ENCODE results near the gene TNMD. TPM values are rescaled to one million over a fixed set of nuclear protein-coding genes. Genes with fewer than 3 reads are reported as not detected.
"Not testable (repeated sequence)": the region's sequence is repeated elsewhere in the genome, so short reads cannot be mapped to it uniquely, and the experiment has no call there.

Gene TNMD
- total RNA-seq (2014; rRNA removed; shearing (Covaris generic)) = not detected in 2 replicates

DNA sequence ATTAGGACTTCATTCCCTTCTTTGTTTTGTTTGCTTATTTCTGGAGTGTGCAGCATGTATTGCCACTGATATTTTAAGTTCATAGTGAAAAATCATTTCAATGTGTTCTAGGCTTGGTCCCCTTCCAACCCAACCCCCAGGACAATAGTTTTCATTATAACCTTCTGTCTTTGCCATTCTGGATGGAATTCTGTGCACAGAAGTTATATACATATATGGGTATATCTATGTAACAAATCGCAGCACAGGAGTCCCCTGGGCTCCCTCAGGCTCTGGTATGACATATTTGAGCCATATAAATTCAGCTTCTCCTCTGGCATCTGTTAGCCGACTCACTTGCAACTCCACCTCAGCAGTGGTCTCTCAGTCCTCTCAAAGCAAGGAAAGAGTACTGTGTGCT, at the start of gene TNMD:
Gene TNMD, plus strand, starts transcription at position 326 of the 400 bp plus-strand sequence. CDS start 83 bp downstream, outside the sequence.
- Histone ChIP-seq H3K27ac (no peak within 1 kb of the TSS), H3K4me3 (no peak within 1 kb of the TSS), H3K4me1 (replicated peaks) (no peaks in the 10 kb centered on the region), H3K9me3 (replicated peaks) (no peaks in the 10 kb centered on the region), H3K36me3 (no peaks in the 10 kb centered on the region), H3K27me3 (replicated peaks) (no peaks in the 10 kb centered on the region)
- no peak for DNase-seq (ENCODE audit: low read depth in 1 of 2, low spot score in 2 of 2)

DNA sequence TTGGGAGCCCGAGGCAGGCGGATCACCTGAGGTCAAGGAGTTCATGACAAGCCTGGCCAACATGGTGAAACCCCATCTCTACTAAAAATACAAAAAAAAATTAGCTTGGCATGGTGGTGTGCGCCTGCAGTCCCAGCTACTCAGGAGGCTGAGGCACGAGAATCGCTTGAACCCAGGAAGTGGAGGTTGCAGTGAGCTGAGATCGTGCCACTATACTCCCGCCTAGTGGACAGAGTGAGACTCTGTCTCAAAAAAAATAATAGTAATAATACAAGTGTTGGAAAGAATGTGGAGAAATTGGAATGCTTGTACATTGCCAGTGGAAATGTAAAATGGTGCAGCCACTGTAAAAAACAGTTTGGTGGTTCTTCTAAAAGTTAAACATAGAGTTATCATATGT, 19.2 kb upstream of the TNMD start:
- H3K4me3 ChIP-seq; H3K27ac ChIP-seq; DNase-seq (ENCODE audit: low read depth in 1 of 2, low spot score in 2 of 2); H3K27me3 ChIP-seq (replicated peaks); H3K4me1 ChIP-seq (replicated peaks); H3K36me3 ChIP-seq; H3K9me3 ChIP-seq (replicated peaks): not testable (repeated sequence)

DNA sequence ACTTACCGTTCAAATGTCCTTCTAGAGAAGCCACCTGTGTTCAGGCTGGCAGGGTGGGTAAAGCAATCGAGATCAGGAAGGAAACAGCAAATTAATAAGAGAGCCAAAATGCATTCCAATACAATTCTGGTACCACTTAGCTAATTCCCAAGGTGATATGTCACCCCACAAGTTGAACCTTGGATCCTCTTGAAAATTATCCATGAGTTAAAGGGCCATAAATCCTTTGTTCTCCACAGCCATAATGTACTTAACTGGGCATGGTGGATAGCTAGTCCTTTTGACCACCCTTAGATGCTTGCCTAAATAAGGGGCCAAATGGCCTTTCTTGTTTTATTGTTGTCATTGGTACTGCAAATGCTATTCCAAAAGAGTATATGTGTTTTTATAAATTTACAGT, 2.0 kb downstream of the TNMD start:
- Histone ChIP-seq H3K27me3 (replicated peaks) (no peaks in the 10 kb centered on the region), H3K36me3 (no peaks in the 10 kb centered on the region), H3K9me3 (replicated peaks) (no peaks in the 10 kb centered on the region), H3K27ac (no peak overlapping the region), H3K4me1 (replicated peaks) (no peaks in the 10 kb centered on the region), H3K4me3 (no peak overlapping the region)
- no peak for DNase-seq (ENCODE audit: low read depth in 1 of 2, low spot score in 2 of 2)

DNA sequence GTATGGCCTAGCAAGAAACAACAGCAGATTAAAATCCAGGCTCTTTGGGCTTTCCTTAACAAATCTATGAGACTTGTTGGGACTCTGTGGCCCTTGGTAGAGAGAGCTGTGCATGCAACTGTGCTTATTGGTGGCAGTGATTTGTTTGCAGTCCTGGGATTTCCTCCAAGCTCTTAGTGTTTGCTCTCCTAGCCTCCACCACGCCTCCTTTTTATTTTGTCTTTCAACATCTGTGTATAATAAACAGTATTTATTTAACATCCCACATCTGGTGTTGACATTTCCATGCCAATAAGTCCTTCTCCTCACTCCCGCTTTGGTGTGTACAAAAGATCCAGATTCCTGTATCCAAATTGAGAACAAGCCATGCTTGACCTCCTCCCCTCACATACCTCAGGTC, 3.1 kb downstream of the TNMD start:
- no peak overlapping the region for H3K27ac ChIP-seq
- no peak overlapping the region for H3K4me3 ChIP-seq
- H3K36me3 ChIP-seq = no peaks in the 10 kb centered on the region
- H3K4me1 ChIP-seq (replicated peaks) = no peaks in the 10 kb centered on the region
- no peaks in the 10 kb centered on the region for H3K27me3 ChIP-seq (replicated peaks)
- no peaks in the 10 kb centered on the region for H3K9me3 ChIP-seq (replicated peaks)
- DNase-seq (ENCODE audit: low read depth in 1 of 2, low spot score in 2 of 2) = no peak

DNA sequence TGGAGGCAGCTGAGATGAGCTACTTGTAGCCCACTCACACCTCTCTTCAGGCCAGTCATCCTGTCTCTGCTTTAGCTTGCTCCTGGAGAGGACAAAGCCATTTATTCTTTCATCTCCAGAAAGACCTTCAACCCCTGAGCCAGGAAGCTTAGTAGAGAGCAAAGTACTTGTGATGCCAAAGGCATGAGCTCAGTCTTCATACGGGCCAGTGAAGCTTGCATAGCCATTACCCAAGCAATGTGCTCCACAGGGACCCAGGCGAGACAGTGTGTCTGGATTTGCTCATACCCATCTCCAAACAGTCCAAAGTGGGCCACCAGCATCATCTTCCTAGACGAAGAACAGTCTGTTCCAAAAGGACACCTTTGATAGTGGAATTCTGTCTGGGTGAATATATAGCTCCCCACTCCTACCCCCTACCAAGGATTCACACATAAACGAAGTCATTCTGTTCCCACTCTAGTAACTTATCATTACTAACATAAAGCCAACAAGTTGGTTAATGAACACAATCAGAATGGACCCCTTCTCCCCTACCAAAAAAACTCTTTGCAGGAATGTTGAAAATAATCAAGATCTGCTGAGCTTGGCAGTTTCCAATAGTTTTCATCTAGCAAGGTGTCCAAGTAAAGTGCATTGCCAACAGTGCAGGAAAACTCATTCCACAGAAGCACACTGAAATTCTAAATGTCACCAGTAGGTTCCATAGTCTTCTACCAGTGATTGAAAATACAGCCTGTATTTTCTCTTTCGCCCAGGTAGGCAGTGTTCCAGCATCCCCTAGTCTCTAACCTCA, 6.7 kb downstream of the TNMD start:
- no peaks in the 10 kb centered on the region for H3K27me3 ChIP-seq (replicated peaks)
- H3K4me3 ChIP-seq = no peak overlapping the region
- no peak for DNase-seq (ENCODE audit: low read depth in 1 of 2, low spot score in 2 of 2)
- H3K36me3 ChIP-seq = no peaks in the 10 kb centered on the region
- no peaks in the 10 kb centered on the region for H3K4me1 ChIP-seq (replicated peaks)
- H3K9me3 ChIP-seq (replicated peaks) = no peaks in the 10 kb centered on the region
- H3K27ac ChIP-seq = no peak overlapping the region

DNA sequence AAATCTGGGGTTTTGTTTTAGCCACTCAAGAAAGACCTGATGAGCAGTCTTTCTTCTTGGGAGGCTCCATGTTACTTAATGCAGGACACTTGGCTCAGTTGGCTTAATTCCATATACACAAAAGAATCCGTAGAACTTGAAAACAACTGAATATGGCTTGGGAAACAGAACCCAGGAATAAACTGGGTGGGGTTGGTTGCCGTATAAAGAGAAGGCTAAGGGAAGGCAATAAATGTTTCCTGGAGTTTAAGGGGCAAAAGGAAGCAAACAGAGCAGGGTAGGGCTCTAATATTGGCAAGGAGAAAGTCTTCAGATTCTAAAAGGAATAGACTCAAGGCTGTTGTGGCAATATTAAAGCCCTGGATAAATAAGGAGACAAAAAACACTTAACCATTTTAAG, 8.4 kb downstream of the TNMD start:
- H3K27ac ChIP-seq = no peak overlapping the region
- no peaks in the 10 kb centered on the region for H3K9me3 ChIP-seq (replicated peaks)
- no peaks in the 10 kb centered on the region for H3K4me1 ChIP-seq (replicated peaks)
- H3K4me3 ChIP-seq = no peak overlapping the region
- DNase-seq (ENCODE audit: low read depth in 1 of 2, low spot score in 2 of 2) = no peak
- no peaks in the 10 kb centered on the region for H3K36me3 ChIP-seq
- no peaks in the 10 kb centered on the region for H3K27me3 ChIP-seq (replicated peaks)

DNA sequence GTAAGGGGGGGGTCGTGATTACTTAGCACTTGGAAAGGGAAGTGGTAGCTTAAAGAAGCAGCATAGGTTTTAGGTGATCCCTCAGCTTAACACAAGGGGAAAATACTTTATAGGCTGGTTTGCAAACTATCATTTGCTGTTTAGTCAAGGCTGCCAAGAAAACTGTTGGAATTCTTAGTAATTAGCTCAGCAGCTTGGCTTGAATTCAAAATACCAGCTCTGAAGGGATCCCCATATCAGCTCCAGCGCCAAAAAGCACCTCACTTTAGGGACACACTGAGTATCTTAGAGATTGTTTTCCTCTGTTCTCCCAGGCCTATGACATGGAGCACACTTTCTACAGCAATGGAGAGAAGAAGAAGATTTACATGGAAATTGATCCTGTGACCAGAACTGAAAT, 8.8 kb downstream of the TNMD start:
- Histone ChIP-seq H3K4me1 (replicated peaks) (no peaks in the 10 kb centered on the region), H3K27me3 (replicated peaks) (no peaks in the 10 kb centered on the region), H3K27ac (no peak overlapping the region), H3K4me3 (no peak overlapping the region), H3K36me3 (no peaks in the 10 kb centered on the region), H3K9me3 (replicated peaks) (no peaks in the 10 kb centered on the region)
- DNase-seq (ENCODE audit: low read depth in 1 of 2, low spot score in 2 of 2) = no peak

DNA sequence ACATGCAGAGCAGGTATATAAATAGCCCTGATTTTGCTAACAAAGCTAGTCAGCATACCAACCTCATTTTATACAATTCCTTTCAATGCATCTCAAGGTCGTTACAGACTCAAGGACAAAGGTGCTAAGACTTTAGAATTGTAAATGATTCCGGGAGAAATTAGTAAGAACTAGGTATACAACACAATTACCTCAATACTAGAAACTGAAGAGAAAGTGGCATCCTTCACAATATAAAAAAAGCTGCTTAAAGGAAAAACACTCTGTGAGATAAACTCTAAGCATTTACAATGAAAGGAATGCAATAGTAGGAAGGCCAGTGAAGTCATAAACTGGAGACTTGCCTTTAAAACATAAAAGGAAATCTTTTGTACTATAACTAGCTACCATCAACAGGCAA, 11.9 kb downstream of the TNMD start:
- DNase-seq (ENCODE audit: low read depth in 1 of 2, low spot score in 2 of 2) = no peak
- Histone ChIP-seq H3K4me3 (no peak overlapping the region), H3K9me3 (replicated peaks) (no peaks in the 10 kb centered on the region), H3K27ac (no peak overlapping the region), H3K4me1 (replicated peaks) (no peaks in the 10 kb centered on the region), H3K36me3 (no peaks in the 10 kb centered on the region), H3K27me3 (replicated peaks) (no peaks in the 10 kb centered on the region)

DNA sequence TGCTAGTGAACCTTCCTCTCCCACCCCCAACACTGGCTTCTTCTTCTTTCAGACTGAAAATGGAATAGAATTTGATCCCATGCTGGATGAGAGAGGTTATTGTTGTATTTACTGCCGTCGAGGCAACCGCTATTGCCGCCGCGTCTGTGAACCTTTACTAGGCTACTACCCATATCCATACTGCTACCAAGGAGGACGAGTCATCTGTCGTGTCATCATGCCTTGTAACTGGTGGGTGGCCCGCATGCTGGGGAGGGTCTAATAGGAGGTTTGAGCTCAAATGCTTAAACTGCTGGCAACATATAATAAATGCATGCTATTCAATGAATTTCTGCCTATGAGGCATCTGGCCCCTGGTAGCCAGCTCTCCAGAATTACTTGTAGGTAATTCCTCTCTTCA, 14.7 kb downstream of the TNMD start:
- Histone ChIP-seq H3K36me3 (no peaks in the 10 kb centered on the region), H3K4me3 (no peak overlapping the region), H3K9me3 (replicated peaks) (no peaks in the 10 kb centered on the region), H3K27ac (no peak overlapping the region), H3K4me1 (replicated peaks) (no peaks in the 10 kb centered on the region), H3K27me3 (replicated peaks) (no peaks in the 10 kb centered on the region)
- DNase-seq (ENCODE audit: low read depth in 1 of 2, low spot score in 2 of 2) = no peak

DNA sequence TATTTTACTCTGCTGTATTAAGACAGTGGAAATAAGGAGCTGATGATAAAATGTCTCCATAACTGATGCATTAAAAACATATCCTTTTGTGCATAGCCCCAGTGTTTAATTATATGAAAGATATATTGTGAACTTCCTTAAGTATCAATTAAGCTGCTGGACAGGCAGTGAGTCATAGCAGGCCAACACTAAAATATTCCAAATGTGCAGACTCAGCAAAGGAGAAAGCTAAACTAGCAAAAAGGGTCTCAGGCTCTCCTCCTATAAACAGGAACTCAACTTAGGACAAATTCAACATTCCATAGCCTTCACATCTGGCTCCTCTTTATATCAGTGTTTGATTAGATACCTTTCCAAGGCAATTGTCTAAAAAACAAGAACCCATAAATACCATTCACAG, 15.6 kb downstream of the TNMD start:
- H3K4me1 ChIP-seq (replicated peaks) = no peaks in the 10 kb centered on the region
- no peaks in the 10 kb centered on the region for H3K27me3 ChIP-seq (replicated peaks)
- no peaks in the 10 kb centered on the region for H3K36me3 ChIP-seq
- H3K4me3 ChIP-seq = no peak overlapping the region
- no peaks in the 10 kb centered on the region for H3K9me3 ChIP-seq (replicated peaks)
- no peak for DNase-seq (ENCODE audit: low read depth in 1 of 2, low spot score in 2 of 2)
- no peak overlapping the region for H3K27ac ChIP-seq

DNA sequence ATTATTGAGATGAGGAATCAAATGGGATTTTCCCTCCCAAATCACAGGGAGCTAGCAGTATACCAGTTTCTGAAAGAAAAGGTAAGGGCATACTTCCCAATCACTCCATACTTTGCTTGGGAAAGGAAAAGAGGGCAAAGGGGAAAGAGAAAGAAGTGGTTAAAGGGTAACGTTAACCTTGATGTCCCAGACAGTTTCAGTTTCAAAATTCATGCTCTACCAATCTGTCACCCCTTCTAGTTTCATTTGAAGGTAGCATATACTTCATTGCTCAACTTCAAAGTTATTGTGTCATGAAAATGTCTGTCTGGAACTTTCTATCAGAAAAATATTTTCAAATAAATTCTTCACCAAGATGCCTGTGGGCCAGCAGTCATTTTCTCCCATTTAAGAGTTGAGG, 16.0 kb downstream of the TNMD start:
- H3K4me1 ChIP-seq (replicated peaks) = no peaks in the 10 kb centered on the region
- no peaks in the 10 kb centered on the region for H3K36me3 ChIP-seq
- no peak for DNase-seq (ENCODE audit: low read depth in 1 of 2, low spot score in 2 of 2)
- no peaks in the 10 kb centered on the region for H3K27me3 ChIP-seq (replicated peaks)
- H3K27ac ChIP-seq = no peak overlapping the region
- no peaks in the 10 kb centered on the region for H3K9me3 ChIP-seq (replicated peaks)
- H3K4me3 ChIP-seq = no peak overlapping the region

DNA sequence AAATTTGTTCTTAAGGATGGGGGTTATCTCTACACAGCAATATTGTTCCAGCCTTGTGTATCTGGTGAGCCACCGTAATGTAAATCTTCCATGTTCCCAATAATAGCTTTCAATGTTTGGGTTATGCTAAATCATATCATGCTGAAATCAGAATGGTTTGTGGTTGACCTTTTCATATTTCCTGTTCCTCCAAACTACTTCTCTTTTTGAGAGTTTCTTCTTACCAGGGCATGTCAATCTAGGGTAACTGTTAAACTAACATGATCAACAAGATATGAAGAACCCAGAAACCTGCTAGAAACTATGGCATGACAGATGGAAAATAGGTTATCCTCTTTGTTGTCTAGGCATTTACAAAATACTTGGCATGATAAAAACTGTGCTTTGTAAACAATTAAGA, 22.0 kb downstream of the TNMD start:
- DNase-seq (ENCODE audit: low read depth in 1 of 2, low spot score in 2 of 2) = no peak
- no peaks in the 10 kb centered on the region for H3K9me3 ChIP-seq (replicated peaks)
- H3K36me3 ChIP-seq = no peaks in the 10 kb centered on the region
- no peak overlapping the region for H3K27ac ChIP-seq
- H3K4me3 ChIP-seq = no peak overlapping the region
- H3K4me1 ChIP-seq (replicated peaks) = no peaks in the 10 kb centered on the region
- H3K27me3 ChIP-seq (replicated peaks) = no peaks in the 10 kb centered on the region

DNA sequence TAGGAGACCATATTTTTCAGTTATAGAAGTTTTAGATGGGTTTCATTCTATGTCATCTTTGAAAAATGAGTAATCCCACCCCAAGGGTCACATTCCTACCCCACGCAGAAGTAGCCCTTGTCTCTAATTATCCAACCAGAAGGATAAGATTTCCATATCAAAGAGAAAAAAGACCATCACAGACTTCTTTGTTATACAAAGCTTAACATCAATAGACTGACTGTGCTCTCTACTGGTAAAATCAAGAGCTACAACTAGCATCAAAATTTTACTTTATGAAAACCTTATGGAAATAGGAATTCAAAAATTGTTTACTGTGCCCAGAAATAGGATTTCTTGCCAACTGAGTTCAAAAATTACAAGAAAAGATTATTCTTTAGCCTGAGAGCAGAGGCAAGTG, 24.9 kb downstream of the TNMD start:
- H3K27me3 ChIP-seq (replicated peaks) = no peaks in the 10 kb centered on the region
- no peaks in the 10 kb centered on the region for H3K9me3 ChIP-seq (replicated peaks)
- H3K36me3 ChIP-seq = no peaks in the 10 kb centered on the region
- no peaks in the 10 kb centered on the region for H3K4me1 ChIP-seq (replicated peaks)
- no peak overlapping the region for H3K27ac ChIP-seq
- no peak overlapping the region for H3K4me3 ChIP-seq
- no peak for DNase-seq (ENCODE audit: low read depth in 1 of 2, low spot score in 2 of 2)

DNA sequence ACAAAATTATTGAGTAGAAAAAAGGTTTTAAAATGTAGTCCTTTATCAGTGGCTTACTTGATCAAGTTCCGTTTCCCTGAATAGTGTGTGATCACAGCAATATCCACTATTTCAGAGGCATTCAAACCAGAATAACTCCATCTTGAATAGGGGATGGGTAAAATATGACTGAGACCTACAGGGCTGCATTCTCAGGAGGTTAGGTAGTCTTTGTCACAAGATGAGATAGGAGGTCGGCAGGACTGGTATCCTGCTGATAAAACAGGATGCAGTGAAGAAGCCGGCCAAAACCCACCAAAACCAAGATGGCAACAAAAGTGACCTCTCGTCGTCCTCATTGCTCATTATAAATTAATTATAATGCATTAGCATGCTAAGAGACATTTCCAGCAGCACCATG, 27.2 kb downstream of the TNMD start:
- Histone ChIP-seq H3K4me1 (replicated peaks) (no peaks in the 10 kb centered on the region), H3K4me3 (no peak overlapping the region), H3K36me3 (no peaks in the 10 kb centered on the region), H3K27me3 (replicated peaks) (no peaks in the 10 kb centered on the region), H3K9me3 (replicated peaks) (no peaks in the 10 kb centered on the region), H3K27ac (no peak overlapping the region)
- no peak for DNase-seq (ENCODE audit: low read depth in 1 of 2, low spot score in 2 of 2)

DNA sequence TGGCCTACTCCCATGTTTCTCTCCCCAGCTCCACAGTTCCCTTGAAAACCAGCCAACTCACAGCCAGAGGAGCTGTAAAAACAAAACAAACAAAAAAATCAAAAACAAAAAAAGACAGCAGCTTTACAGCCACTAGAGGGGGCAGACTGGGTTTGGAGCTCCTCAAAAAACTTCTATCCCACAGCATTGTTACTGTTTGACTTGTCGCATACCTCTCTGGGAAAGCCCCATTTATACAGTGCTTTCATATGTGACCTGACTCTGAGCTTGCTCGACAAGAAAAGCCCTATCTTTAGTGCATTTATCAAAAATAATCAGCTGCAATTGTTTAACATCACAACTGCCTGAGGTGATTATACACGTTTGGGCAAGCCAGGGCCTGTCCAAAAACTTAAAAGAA, 30.3 kb downstream of the TNMD start:
- DNase-seq (ENCODE audit: low read depth in 1 of 2, low spot score in 2 of 2) = peak; percentile 40 to 64
- Histone ChIP-seq H3K9me3 (replicated peaks) (no peaks in the 10 kb centered on the region), H3K4me1 (replicated peaks) (no peaks in the 10 kb centered on the region), H3K4me3 (no peak overlapping the region), H3K27me3 (replicated peaks) (no peaks in the 10 kb centered on the region), H3K36me3 (no peaks in the 10 kb centered on the region), H3K27ac (no peak overlapping the region)

Measured in SJSA1 (cell line).